Upper lobe of right lung (tissue), 1 donor: ENCODE results near the gene SPECC1L. TPM values are rescaled to one million over a fixed set of nuclear protein-coding genes. Genes with fewer than 3 reads are reported as not detected.
A peak's percentile ranks its signal among the peaks of the same experiment; 100 is the strongest.
"Not testable (repeated sequence)": the region's sequence is repeated elsewhere in the genome, so short reads cannot be mapped to it uniquely, and the experiment has no call there.

Experiments used
- ATAC-seq: fragments of 200-7000 bp; cut with Tn5 transposase; one replicate; pipeline ENCODE4 v1.9.1; 2020; ENCODE audit warnings: mild to moderate bottlenecking, moderate library complexity
- DNase-seq: peaks from one replicate; pipeline ENCODE4 v3.0.0-alpha.2; 2020
- H3K27ac ChIP-seq: fragments of 200-600 bp; one replicate; pipeline ENCODE4 v1.8.0; 2022
- H3K27me3 ChIP-seq: fragments of 200-600 bp; one replicate; pipeline ENCODE4 v1.8.0; 2022; ENCODE audit warnings: mild to moderate bottlenecking
- H3K36me3 ChIP-seq: fragments of 200-600 bp; one replicate; pipeline ENCODE4 v1.8.0; 2022
- H3K4me1 ChIP-seq: fragments of 200-600 bp; one replicate; pipeline ENCODE4 v1.8.0; 2022
- H3K4me3 ChIP-seq: fragments of 200-600 bp; one replicate; pipeline ENCODE4 v1.8.0; 2022; ENCODE audit warnings: mild to moderate bottlenecking
- H3K9me3 ChIP-seq: fragments of 200-600 bp; one replicate; pipeline ENCODE4 v1.8.0; 2022
- CTCF ChIP-seq: fragments of 200-600 bp; IDR thresholded peaks from one replicate; pipeline ENCODE4 v1.8.0; 2022; ENCODE audit warnings: antibody characterized with exemption
- intact Hi-C: fragments of 100-400 bp; cut with DNase I; formaldehyde crosslinking; loops from one replicate; pipeline ENCODE4 v1.11.0; 2022
- total RNA-seq: library from RNA; stranded (reverse); fragmentation: NEBNext Ultra II Directional; extraction: Animal tissue kit (Norgen Biotek cat#: 25700); gene quantifications from one replicate; pipeline ENCODE4 v1.2.1, GENCODE V29; 2021
- donor health status: DM: no; HTN: yes; CAD: no; lungs with severe emphysema.

Gene SPECC1L
- total RNA-seq, 1 donor from 2014 or later: 87.1 TPM

- intact Hi-C loops: no loop called here
- DNase-seq (no peak), ATAC-seq (no peak)
- H3K4me3 ChIP-seq: no peak overlapping the region
- no peaks in the 10 kb centered on the region for H3K9me3 ChIP-seq
- TF ChIP-seq CTCF: no peak
- H3K27me3 ChIP-seq: no peaks in the 10 kb centered on the region
- peaks cover 4% of the 10 kb centered on the region for H3K4me1 ChIP-seq
- H3K27ac ChIP-seq: peak overlapping the region; percentile 20
- peaks cover 44% of the 10 kb centered on the region for H3K36me3 ChIP-seq
Measured at GRCh38 chr22:24315367-24315966, 44.8 kb downstream of the SPECC1L start.

DNA sequence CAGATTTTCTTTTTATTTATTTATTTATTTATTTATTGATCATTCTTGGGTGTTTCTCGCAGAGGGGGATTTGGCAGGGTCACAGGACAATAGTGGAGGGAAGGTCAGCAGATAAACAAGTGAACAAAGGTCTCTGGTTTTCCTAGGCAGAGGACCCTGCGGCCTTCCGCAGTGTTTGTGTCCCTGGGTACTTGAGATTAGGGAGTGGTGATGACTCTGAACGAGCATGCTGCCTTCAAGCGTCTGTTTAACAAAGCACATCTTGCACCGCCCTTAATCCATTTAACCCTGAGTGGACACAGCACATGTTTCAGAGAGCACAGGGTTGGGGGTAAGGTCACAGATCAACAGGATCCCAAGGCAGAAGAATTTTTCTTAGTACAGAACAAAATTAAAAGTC, 45.6 kb downstream of the SPECC1L start:
- H3K9me3 ChIP-seq, H3K27me3 ChIP-seq, ATAC-seq, H3K4me1 ChIP-seq, DNase-seq, H3K4me3 ChIP-seq, H3K27ac ChIP-seq, intact Hi-C loops: not testable (repeated sequence)
- H3K36me3 ChIP-seq: peaks cover 49% of the 10 kb centered on the region

DNA sequence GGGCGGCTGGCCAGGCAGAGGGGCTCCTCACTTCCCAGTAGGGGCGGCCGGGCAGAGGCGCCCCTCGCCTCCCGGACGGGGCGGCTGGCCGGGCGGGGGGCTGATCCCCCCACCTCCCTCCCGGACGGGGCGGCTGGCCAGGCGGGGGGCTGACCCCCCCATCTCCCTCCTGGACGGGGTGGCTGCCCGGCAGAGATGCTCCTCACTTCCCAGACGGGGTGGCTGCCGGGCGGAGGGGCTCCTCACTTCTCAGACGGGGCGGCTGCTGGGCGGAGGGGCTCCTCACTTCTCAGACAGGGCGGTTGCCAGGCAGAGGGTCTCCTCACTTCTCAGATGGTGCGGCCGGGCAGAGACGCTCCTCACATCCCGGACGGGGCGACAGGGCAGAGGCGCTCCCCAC, 46.9 kb downstream of the SPECC1L start:
- H3K27me3 ChIP-seq, ATAC-seq, H3K27ac ChIP-seq, H3K9me3 ChIP-seq, H3K4me3 ChIP-seq, intact Hi-C loops, H3K4me1 ChIP-seq, DNase-seq: not testable (repeated sequence)
- peaks cover 60% of the 10 kb centered on the region for H3K36me3 ChIP-seq

DNA sequence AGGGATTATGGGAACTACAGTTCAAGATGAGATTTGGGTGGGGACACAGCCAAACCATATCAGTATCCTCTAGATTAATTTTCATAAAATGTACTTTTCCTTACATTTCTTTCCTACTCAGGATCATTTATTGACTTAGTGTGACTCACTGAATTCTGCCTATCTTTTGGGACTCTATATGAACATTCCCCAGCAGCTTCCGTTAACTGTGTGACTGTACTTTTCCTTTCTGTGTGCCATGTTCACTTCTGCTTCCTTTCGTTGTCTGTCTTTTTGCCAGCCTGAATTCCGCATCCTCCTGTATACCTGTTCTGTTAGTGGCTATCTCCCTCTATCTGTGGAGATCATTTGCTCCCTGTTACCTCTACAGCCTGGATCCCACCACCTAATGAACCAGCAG, 48.8 kb downstream of the SPECC1L start:
- ATAC-seq (no peak), DNase-seq (no peak)
- H3K36me3 ChIP-seq: peaks cover 65% of the 10 kb centered on the region
- intact Hi-C loops: no loop called here
- no peak for TF ChIP-seq CTCF
- no peaks in the 10 kb centered on the region for H3K9me3 ChIP-seq
- H3K27me3 ChIP-seq: no peaks in the 10 kb centered on the region
- H3K4me1 ChIP-seq: peaks cover 3% of the 10 kb centered on the region
- no peak overlapping the region for H3K27ac ChIP-seq
- H3K4me3 ChIP-seq: no peak overlapping the region

DNA sequence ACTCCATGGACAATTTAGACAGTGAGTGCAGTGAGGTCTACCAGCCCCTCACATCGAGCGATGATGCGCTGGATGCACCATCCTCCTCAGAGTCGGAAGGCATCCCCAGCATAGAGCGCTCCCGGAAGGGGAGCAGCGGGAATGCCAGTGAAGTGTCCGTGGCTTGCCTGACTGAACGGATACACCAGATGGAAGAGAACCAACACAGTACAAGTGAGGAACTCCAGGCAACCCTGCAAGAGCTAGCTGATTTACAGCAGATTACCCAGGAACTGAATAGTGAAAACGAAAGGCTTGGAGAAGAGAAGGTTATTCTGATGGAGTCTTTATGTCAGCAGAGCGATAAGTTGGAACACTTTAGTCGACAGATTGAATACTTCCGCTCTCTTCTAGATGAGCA, 51.4 kb downstream of the SPECC1L start:
- Histone ChIP-seq H3K36me3 (peaks cover 67% of the 10 kb centered on the region), H3K27me3 (no peaks in the 10 kb centered on the region), H3K4me1 (peaks cover 7% of the 10 kb centered on the region), H3K4me3 (no peak overlapping the region), H3K9me3 (no peaks in the 10 kb centered on the region), H3K27ac (no peak overlapping the region)
- DNase-seq (no peak), ATAC-seq (no peak)
- no peak for TF ChIP-seq CTCF
- intact Hi-C loops: loop anchor here (10.0 kb wide), 1 partner anchor 203 kb away; no protein-coding TSS in a partner anchor

- peaks cover 72% of the 10 kb centered on the region for H3K36me3 ChIP-seq
- no peak overlapping the region for H3K4me3 ChIP-seq
- no peak for DNase-seq
- no peaks in the 10 kb centered on the region for H3K9me3 ChIP-seq
- H3K4me1 ChIP-seq: peaks cover 7% of the 10 kb centered on the region
- no peak for ATAC-seq
- H3K27ac ChIP-seq: no peak overlapping the region
- intact Hi-C loops: loop anchor here (10.0 kb wide), 1 partner anchor 202 kb away; no protein-coding TSS in a partner anchor
- TF ChIP-seq CTCF: no peak
- no peaks in the 10 kb centered on the region for H3K27me3 ChIP-seq
Measured at GRCh38 chr22:24322522-24322921, 51.9 kb downstream of the SPECC1L start.

DNA sequence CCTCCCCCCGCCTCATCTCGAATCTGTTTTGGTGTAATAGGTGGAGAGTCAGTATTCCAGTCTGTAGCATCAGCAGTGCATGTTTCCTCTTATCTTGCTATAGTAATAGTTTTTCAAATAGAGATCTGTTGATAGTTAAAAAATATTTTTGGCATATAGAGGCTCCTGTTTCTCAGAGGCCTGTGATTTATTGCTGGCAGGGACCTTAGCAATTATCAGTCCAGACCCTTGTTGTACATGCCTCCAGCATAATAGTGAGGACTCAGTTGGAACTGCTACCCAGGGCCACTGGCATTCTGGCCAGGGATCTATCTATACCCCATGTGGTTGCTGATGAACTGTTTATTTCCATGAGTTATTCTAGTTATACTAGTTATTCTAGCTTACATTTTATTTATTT, 52.6 kb downstream of the SPECC1L start:
- Histone ChIP-seq H3K4me3 (no peak overlapping the region), H3K27ac (no peak overlapping the region)
- intact Hi-C loops: loop anchor here (10.0 kb wide), 1 partner anchor 202 kb away; no protein-coding TSS in a partner anchor

More for the DNA sequence above, 52.6 kb downstream of the SPECC1L start:
- TF ChIP-seq CTCF: no peak
- Histone ChIP-seq H3K27me3 (no peaks in the 10 kb centered on the region), H3K4me1 (peaks cover 7% of the 10 kb centered on the region), H3K9me3 (no peaks in the 10 kb centered on the region), H3K36me3 (peaks cover 72% of the 10 kb centered on the region)
- DNase-seq: no peak
- ATAC-seq: no peak
